Measurements from ENCODE around the gene PAN3. TPM values are rescaled to one million over a fixed set of nuclear protein-coding genes. Genes with fewer than 3 reads are reported as not detected.

Gene PAN3
- total RNA-seq, 4 donors from 2014 or later = 26.2 to 30.4 (median 27.1) TPM

DNA sequence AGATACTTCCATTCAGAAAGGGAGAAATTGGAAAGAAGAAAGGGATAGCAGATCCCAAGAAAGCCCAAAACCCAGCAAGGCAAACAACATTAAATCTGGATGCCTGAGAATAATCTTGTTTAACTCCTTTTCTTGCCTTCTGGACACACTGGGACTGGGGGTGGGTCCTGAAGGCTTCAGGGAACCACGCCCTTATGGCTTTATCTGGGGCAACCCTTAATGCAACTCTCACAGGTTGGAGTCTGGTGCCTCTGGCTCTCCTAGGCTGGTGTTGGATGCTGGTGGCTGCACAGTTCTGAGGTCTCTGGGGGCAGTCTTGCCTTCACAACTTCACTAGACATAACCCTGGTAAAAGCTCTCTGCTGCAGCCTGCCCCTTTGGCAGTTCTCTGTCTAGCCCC lies 27.9 kb downstream of the PAN3 start:
- intact Hi-C loops (cut with DNase I) = no loop called here
- Histone ChIP-seq H3K9me3 (no peaks in the 10 kb centered on the region), H3K27ac (replicated peaks in 1 of 4) (no peak overlapping the region), H3K36me3 (no peaks in the 10 kb centered on the region), H3K27me3 (no peaks in the 10 kb centered on the region), H3K4me1 (peaks cover 8 to 28% (median 11%) of the 10 kb centered on the region in 4 donors), H3K4me3 (no peak overlapping the region)
- 100% methylated on average over 1 of the region's 1 CpG for WGBS
- no peak for DNase-seq (ENCODE audit: extremely low spot score)
- TF ChIP-seq EP300 (IDR thresholded peaks at IDR 0.05) (no peak), POLR2AphosphoS5 (IDR thresholded peaks at IDR 0.05) (no peak), POLR2A (IDR thresholded peaks at IDR 0.05; ENCODE audit: low read depth) (no peak), CTCF (IDR thresholded peaks at IDR 0.05) (no peak)

GRCh38 chr13:28171266-28171665 lies 32.9 kb downstream of the PAN3 start:
- WGBS = 94% methylated on average over 5 of the region's 5 CpGs
- no peaks in the 10 kb centered on the region for H3K27me3 ChIP-seq
- TF ChIP-seq POLR2A (IDR thresholded peaks at IDR 0.05; ENCODE audit: low read depth) = no peak
- TF ChIP-seq EP300 (IDR thresholded peaks at IDR 0.05) = no peak
- no peak for TF ChIP-seq POLR2AphosphoS5 (IDR thresholded peaks at IDR 0.05)
- no peak for TF ChIP-seq CTCF (IDR thresholded peaks at IDR 0.05)
- H3K27ac ChIP-seq (replicated peaks in 1 of 4) = no peak overlapping the region
- H3K9me3 ChIP-seq = no peaks in the 10 kb centered on the region
- H3K4me1 ChIP-seq = peaks cover 0 to 5% (median 0%) of the 10 kb centered on the region in 4 donors
- intact Hi-C loops (cut with DNase I) = no loop called here
- H3K36me3 ChIP-seq = peaks cover 0 to 7% (median 0%) of the 10 kb centered on the region in 4 donors
- H3K4me3 ChIP-seq = no peak overlapping the region
- no peak for DNase-seq (ENCODE audit: extremely low spot score)

DNA sequence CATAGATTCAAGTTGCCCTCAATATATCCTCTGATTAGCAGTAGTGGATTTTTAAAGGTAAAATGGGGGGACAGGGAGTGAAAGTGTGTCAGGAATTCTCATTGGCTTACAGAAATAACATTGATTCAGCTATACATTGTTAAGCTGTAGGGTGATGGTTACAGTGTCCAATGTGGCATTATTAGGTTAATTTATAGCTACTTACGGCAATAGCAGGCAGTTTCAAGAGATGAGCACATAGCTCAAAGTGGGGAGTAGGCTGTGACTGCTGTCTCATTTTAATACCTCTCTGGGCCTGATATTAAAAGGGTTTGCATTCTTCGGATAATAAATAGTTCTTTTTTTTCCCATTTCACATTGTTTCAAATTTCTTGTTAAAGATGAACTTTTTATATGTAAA lies 34.6 kb downstream of the PAN3 start:
- intact Hi-C loops (cut with DNase I) = no loop called here
- 47% methylated on average over 2 of the region's 2 CpGs for WGBS
- no peaks in the 10 kb centered on the region for H3K9me3 ChIP-seq
- no peak overlapping the region for H3K4me3 ChIP-seq
- peaks cover 0 to 19% (median 2%) of the 10 kb centered on the region in 4 donors for H3K36me3 ChIP-seq
- H3K27me3 ChIP-seq = no peaks in the 10 kb centered on the region
- TF ChIP-seq CTCF (IDR thresholded peaks at IDR 0.05) (no peak), EP300 (IDR thresholded peaks at IDR 0.05) (no peak), POLR2A (IDR thresholded peaks at IDR 0.05; ENCODE audit: low read depth) (no peak), POLR2AphosphoS5 (IDR thresholded peaks at IDR 0.05) (no peak)
- no peak for DNase-seq (ENCODE audit: extremely low spot score)
- no peaks in the 10 kb centered on the region for H3K4me1 ChIP-seq
- H3K27ac ChIP-seq (replicated peaks in 1 of 4) = no peak overlapping the region

- Histone ChIP-seq H3K36me3 (peaks cover 0 to 19% (median 3%) of the 10 kb centered on the region in 4 donors), H3K27me3 (no peaks in the 10 kb centered on the region), H3K4me1 (no peaks in the 10 kb centered on the region), H3K27ac (replicated peaks in 1 of 4) (no peak overlapping the region), H3K4me3 (no peak overlapping the region), H3K9me3 (no peaks in the 10 kb centered on the region)
- intact Hi-C loops (cut with DNase I) = no loop called here
- TF ChIP-seq POLR2A (IDR thresholded peaks at IDR 0.05; ENCODE audit: low read depth) = no peak
- TF ChIP-seq CTCF (IDR thresholded peaks at IDR 0.05) = no peak
- no peak for TF ChIP-seq EP300 (IDR thresholded peaks at IDR 0.05)
- TF ChIP-seq POLR2AphosphoS5 (IDR thresholded peaks at IDR 0.05) = no peak
- no peak for DNase-seq (ENCODE audit: extremely low spot score)
Measured at GRCh38 chr13:28173793-28174192, 35.4 kb downstream of the PAN3 start.

GRCh38 chr13:28177327-28177726 lies 39.0 kb downstream of the PAN3 start:
- DNase-seq (ENCODE audit: extremely low spot score) = no peak
- no peak overlapping the region for H3K27ac ChIP-seq (replicated peaks in 1 of 4)
- TF ChIP-seq EP300 (IDR thresholded peaks at IDR 0.05) (no peak), CTCF (IDR thresholded peaks at IDR 0.05) (no peak), POLR2AphosphoS5 (IDR thresholded peaks at IDR 0.05) (no peak), POLR2A (IDR thresholded peaks at IDR 0.05; ENCODE audit: low read depth) (no peak)
- intact Hi-C loops (cut with DNase I) = no loop called here
- no peaks in the 10 kb centered on the region for H3K4me1 ChIP-seq
- H3K4me3 ChIP-seq = no peak overlapping the region
- peaks cover 0 to 24% (median 3%) of the 10 kb centered on the region in 4 donors for H3K36me3 ChIP-seq
- no peaks in the 10 kb centered on the region for H3K27me3 ChIP-seq
- no peaks in the 10 kb centered on the region for H3K9me3 ChIP-seq

All from esophagus muscularis mucosa (tissue), 4 donors.